NOMO-1 treated with dmso at 0.1 percent for 144 hours (cell line): ENCODE results near the gene GDF11.

Experiments used
- DNase-seq: peaks from one replicate; lab custom pipeline; 2025; ENCODE audit not compliant: unreplicated experiment; lab: John Stamatoyannopoulos, UW

Gene GDF11

GRCh38 chr12:55780685-55781084, 37.8 kb downstream of the GDF11 start:
- no peak for DNase-seq

DNA sequence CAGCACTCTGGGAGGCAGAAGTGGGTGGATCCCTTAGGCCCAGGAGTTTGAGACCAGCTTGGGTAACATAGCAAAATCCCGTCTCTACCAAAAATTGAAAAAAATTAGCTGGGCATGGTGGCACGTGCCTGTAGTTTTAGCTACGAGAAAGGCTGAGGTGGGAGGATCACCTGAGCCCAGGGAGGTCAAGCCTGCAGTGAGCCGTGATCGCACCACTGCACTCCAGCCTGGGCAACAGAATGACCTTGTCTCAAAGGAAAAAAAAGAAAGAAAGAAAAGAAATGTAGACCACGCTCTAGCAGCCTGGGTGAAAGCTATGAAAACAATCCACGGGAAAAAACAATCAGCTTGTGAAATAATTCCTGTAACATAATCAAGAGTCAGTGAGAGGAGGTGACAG, 45.6 kb downstream of the GDF11 start:
- no peak for DNase-seq

- DNase-seq, result no peak
These were observed 46.2 kb downstream of the GDF11 start for GRCh38 chr12:55789171-55789570.

GRCh38 chr12:55789893-55790292, 47.0 kb downstream of the GDF11 start:
- no peak for DNase-seq

- no peak for DNase-seq
These were observed 53.0 kb downstream of the GDF11 start for GRCh38 chr12:55795950-55796349.

GRCh38 chr12:55797068-55797467, 54.1 kb downstream of the GDF11 start:
- no peak for DNase-seq

DNA sequence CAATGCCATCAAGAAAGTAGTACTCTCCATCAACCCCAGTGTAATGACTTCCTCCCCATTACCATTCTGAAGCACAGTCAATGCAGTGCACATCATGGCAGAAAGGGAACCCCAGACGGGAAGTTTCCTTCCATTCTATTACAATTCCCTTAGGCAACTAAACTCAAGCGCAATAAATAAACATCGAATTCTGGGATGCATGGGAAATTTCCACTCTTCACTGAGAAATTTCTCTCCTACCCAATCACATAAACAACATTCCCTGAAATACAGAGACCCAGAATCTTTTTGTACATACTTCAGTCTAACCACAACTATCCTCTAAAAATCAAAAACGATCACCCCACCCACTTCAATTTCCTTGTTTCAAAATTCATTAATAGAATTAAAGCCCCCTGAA, 54.6 kb downstream of the GDF11 start:
- no peak for DNase-seq
